PC-9 (cell line): Measurements from ENCODE around the gene AAK1. TPM values are rescaled to one million over a fixed set of nuclear protein-coding genes. Genes with fewer than 3 reads are reported as not detected.

Source experiments
- BruUV-seq: library from RNA; stranded (reverse); fragments of 400-500 nt; replicated peaks from 2 replicates; lab custom pipeline; 2021; lab: Mats Ljungman, UMichigan
- CTCF ChIA-PET: fragments of 300-600 bp; sonication (Branson Sonifier 250); formaldehyde crosslinking; loops from one replicate; lab custom pipeline; 2022; ENCODE audit warnings: antibody characterized with exemption; lab: Charles Lee
- POLR2A ChIA-PET: fragments of 300-600 bp; sonication (Branson Sonifier 250); formaldehyde crosslinking; loops from one replicate; lab custom pipeline; 2022; ENCODE audit warnings: antibody characterized with exemption; ENCODE audit not compliant: unreplicated experiment; lab: Charles Lee
- DNase-seq, 2 experiments: peaks; one replicate each; pipeline versions ENCODE4 v3.0.0 to v3.0.0-alpha.2; 2015 to 2022; ENCODE audit warnings: mixed read lengths in 1 of 2
- H2AFZ ChIP-seq: fragments of 200-600 bp; sonication (generic); 2 replicates; pipeline ENCODE4 v1.8.1; 2017; ENCODE audit warnings: antibody characterized with exemption
- H3F3A ChIP-seq: fragments of 200-600 bp; sonication (generic); 2 replicates; pipeline ENCODE4 v1.8.1; 2017; ENCODE audit warnings: antibody characterized with exemption, mild to moderate bottlenecking, low read depth; ENCODE audit not compliant: insufficient read depth
- H3K27ac ChIP-seq: fragments of 200-600 bp; sonication (generic); 2 replicates; pipeline ENCODE4 v1.6.1; 2016; ENCODE audit warnings: mixed run types
- H3K27me3 ChIP-seq: fragments of 200-600 bp; sonication (generic); 2 replicates; pipeline ENCODE4 v1.6.1; 2016; ENCODE audit warnings: low read depth, mixed run types; ENCODE audit not compliant: insufficient read depth
- H3K36me3 ChIP-seq: fragments of 200-600 bp; sonication (generic); 2 replicates; pipeline ENCODE4 v1.6.1; 2016; ENCODE audit warnings: low read depth, mixed run types
- H3K4me1 ChIP-seq: fragments of 200-600 bp; sonication (generic); replicated peaks from 2 replicates; pipeline ENCODE4 v1.6.1; 2016; ENCODE audit warnings: mixed run types; ENCODE audit not compliant: insufficient read depth
- H3K4me2 ChIP-seq: fragments of 200-600 bp; sonication (generic); 2 replicates; pipeline ENCODE4 v1.6.1; 2017; ENCODE audit warnings: mixed run types
- H3K4me3 ChIP-seq: fragments of 200-600 bp; sonication (generic); 2 replicates; pipeline ENCODE4 v1.6.1; 2016; ENCODE audit warnings: mixed run types
- H3K79me2 ChIP-seq: fragments of 200-600 bp; sonication (generic); 2 replicates; pipeline ENCODE4 v1.6.1; 2017; ENCODE audit warnings: low read depth, mixed run types
- H3K9me2 ChIP-seq: fragments of 200-600 bp; sonication (generic); 2 replicates; pipeline ENCODE4 v1.8.1; 2017; ENCODE audit warnings: mild to moderate bottlenecking; ENCODE audit not compliant: insufficient read depth
- H3K9me3 ChIP-seq: fragments of 200-600 bp; sonication (generic); 2 replicates; pipeline ENCODE4 v1.8.1; 2016; ENCODE audit warnings: low read depth; ENCODE audit not compliant: insufficient read depth
- H4K20me1 ChIP-seq: fragments of 200-600 bp; sonication (generic); 2 replicates; pipeline ENCODE4 v1.8.1; 2017; ENCODE audit not compliant: insufficient read depth
- EZH2 ChIP-seq: fragments of 200-600 bp; sonication (generic); IDR thresholded peaks from 2 replicates; pipeline ENCODE4 v1.8.0; 2017; ENCODE audit warnings: antibody characterized with exemption, low read depth
- intact Hi-C: fragments of 100-400 bp; cut with micrococcal nuclease; formaldehyde crosslinking; loops from one replicate; pipeline ENCODE4 v1.10.0; 2022; ENCODE audit not compliant: unreplicated experiment
- total RNA-seq: library from RNA; stranded (reverse); gene quantifications from 2 replicates; pipeline ENCODE4 v1.2.3, GENCODE V29; 2021
- TF ChIP-seq, protein P1 (sequence below): fragments of 200-600 bp; sonication (generic); conservative IDR thresholded peaks from 2 replicates; pipeline ENCODE4 v1.6.1; 2017; ENCODE audit warnings: mixed run types, antibody characterized with exemption, mild to moderate bottlenecking, moderate library complexity

The AAK1 gene
- total RNA-seq, 1 experiment from 2014 or later = 66.6 TPM

DNA sequence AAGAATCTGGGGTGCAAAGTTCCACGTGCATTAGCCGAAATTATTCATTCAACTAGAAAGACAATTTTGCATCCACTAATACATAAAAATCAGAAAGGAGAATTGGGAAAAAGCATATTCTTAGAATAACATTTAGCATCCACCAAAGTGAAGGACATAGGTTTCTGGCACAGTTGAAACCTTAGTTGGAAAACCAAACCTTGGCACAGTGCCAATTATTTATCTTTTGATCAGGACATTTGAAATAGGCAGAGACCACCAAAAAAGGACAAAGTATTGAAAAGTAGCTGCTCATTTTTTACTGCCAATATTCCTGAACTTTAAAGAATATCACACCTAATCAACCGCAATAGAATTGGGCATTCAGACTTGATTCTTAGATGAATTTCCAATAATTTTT lies 180.8 kb downstream of the AAK1 start:
- Histone ChIP-seq H3K4me3 (no peak overlapping the region), H3K79me2 (no peaks in the 10 kb centered on the region), H3K27me3 (no peaks in the 10 kb centered on the region), H3K27ac (no peak overlapping the region), H3K9me3 (no peaks in the 10 kb centered on the region), H3K4me1 (no peaks in the 10 kb centered on the region), H3K36me3 (peaks cover 10% of the 10 kb centered on the region; the same call in 1 of the 2 replicates), H2AFZ (no peak overlapping the region), H3F3A (peaks cover 4% of the 10 kb centered on the region), H3K9me2 (0 out of 2 replicates have a peak, but pooled peaks cover 3% of the 10 kb centered on the region), H4K20me1 (no peaks in the 10 kb centered on the region), H3K4me2 (no peak overlapping the region)
- TF ChIP-seq, protein P1, sequence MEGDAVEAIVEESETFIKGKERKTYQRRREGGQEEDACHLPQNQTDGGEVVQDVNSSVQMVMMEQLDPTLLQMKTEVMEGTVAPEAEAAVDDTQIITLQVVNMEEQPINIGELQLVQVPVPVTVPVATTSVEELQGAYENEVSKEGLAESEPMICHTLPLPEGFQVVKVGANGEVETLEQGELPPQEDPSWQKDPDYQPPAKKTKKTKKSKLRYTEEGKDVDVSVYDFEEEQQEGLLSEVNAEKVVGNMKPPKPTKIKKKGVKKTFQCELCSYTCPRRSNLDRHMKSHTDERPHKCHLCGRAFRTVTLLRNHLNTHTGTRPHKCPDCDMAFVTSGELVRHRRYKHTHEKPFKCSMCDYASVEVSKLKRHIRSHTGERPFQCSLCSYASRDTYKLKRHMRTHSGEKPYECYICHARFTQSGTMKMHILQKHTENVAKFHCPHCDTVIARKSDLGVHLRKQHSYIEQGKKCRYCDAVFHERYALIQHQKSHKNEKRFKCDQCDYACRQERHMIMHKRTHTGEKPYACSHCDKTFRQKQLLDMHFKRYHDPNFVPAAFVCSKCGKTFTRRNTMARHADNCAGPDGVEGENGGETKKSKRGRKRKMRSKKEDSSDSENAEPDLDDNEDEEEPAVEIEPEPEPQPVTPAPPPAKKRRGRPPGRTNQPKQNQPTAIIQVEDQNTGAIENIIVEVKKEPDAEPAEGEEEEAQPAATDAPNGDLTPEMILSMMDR = no peak
- no peak for TF ChIP-seq EZH2
- BruUV-seq = no TSS peak
- intact Hi-C loops = no loop called here
- POLR2A ChIA-PET = no interaction called here
- CTCF ChIA-PET = no interaction called here
- DNase-seq = no peak

DNA sequence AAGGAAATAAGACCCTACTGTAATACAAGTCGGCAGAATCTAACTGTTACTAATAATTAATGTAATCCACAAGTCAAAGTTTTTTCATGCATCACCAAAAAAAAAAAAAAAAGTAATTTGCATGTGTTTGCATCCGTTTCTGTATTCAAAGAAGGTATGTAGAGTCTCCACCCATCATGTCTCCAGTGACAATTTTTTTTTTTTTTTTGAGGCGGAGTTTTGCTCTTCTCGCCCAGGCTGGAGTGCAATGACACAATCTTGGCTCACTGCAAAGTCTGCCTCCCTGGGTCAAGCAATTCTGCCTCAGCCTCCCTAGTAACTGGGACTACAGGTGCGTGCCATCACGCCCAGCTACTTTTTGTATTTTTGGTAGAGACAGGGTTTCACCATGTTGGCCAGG lies 182.1 kb downstream of the AAK1 start:
- H3K79me2 ChIP-seq = no peaks in the 10 kb centered on the region
- H3K4me2 ChIP-seq = no peak overlapping the region
- no peaks in the 10 kb centered on the region for H3K9me3 ChIP-seq
- no TSS peak for BruUV-seq
- ChIA-PET POLR2A (no interaction called here), CTCF (no interaction called here)
- H3K27me3 ChIP-seq = no peaks in the 10 kb centered on the region
- 0 out of 2 replicates have a peak, but pooled peaks cover 3% of the 10 kb centered on the region for H3K9me2 ChIP-seq
- no peak overlapping the region for H3K27ac ChIP-seq
- no peaks in the 10 kb centered on the region for H4K20me1 ChIP-seq
- peaks cover 10% of the 10 kb centered on the region; the same call in 1 of the 2 replicates for H3K36me3 ChIP-seq
- intact Hi-C loops = no loop called here
- no peak for DNase-seq
- peaks cover 4% of the 10 kb centered on the region for H3F3A ChIP-seq
- H3K4me1 ChIP-seq = no peaks in the 10 kb centered on the region
- TF ChIP-seq EZH2 = no peak
- TF ChIP-seq, protein P1 = no peak
- H3K4me3 ChIP-seq = no peak overlapping the region
- no peak overlapping the region for H2AFZ ChIP-seq

- no peaks in the 10 kb centered on the region for H3K4me1 ChIP-seq
- no peak overlapping the region for H2AFZ ChIP-seq
- ChIA-PET CTCF (no interaction called here), POLR2A (no interaction called here)
- intact Hi-C loops = no loop called here
- no peaks in the 10 kb centered on the region for H3K79me2 ChIP-seq
- peaks cover 4% of the 10 kb centered on the region for H3F3A ChIP-seq
- H3K27ac ChIP-seq = no peak overlapping the region
- no TSS peak for BruUV-seq
- no peak for DNase-seq
- H3K9me3 ChIP-seq = no peaks in the 10 kb centered on the region
- 0 out of 2 replicates have a peak, but pooled peaks cover 7% of the 10 kb centered on the region for H3K36me3 ChIP-seq
- no peak overlapping the region for H3K4me3 ChIP-seq
- no peak overlapping the region for H3K4me2 ChIP-seq
- TF ChIP-seq, protein P1 = no peak
- TF ChIP-seq EZH2 = no peak
- 0 out of 2 replicates have a peak, but pooled peaks cover 3% of the 10 kb centered on the region for H3K9me2 ChIP-seq
- no peaks in the 10 kb centered on the region for H3K27me3 ChIP-seq
- H4K20me1 ChIP-seq = no peaks in the 10 kb centered on the region
Measured at GRCh38 chr2:69459936-69460335, 183.6 kb downstream of the AAK1 start.
